HEK293 (cell line): Measurements from ENCODE around the gene ZNF280A.

Experiments
- CTCF ChIA-PET: fragments of 350-600 bp; formaldehyde crosslinking; extraction: SDS; loops from one replicate; lab custom pipeline; 2021; ENCODE audit warnings: antibody characterized with exemption; lab: Yijun Ruan, JAX
- POLR2A ChIA-PET: fragments of 300-600 bp; formaldehyde crosslinking; extraction: SDS; loops from one replicate; lab custom pipeline; 2020; ENCODE audit warnings: antibody characterized with exemption, inconsistent platforms; lab: Yijun Ruan, JAX
- H3K27ac ChIP-seq: fragments of 200-500 bp; sonication (Bioruptor generic); 2 replicates; pipeline ENCODE4 v1.5.1; 2014; ENCODE audit warnings: low read depth, low read length, control low read depth, inconsistent platforms; ENCODE audit errors: extremely low read depth
- H3K36me3 ChIP-seq, 2 experiments: fragments of 200-500 bp in 1 of 2; sonication (Bioruptor generic) in 1 of 2; 1 replicate in 1 of 2; 2 replicates in 1 of 2; pipeline ENCODE4 v1.5.1; 2014 to 2017; ENCODE audit warnings: inconsistent platforms in 2 of 2, low read length in 2 of 2; ENCODE audit not compliant: control insufficient read depth in 2 of 2, insufficient read depth in 1 of 2
- H3K4me1 ChIP-seq: fragments of 200-500 bp; sonication (Bioruptor generic); 2 replicates; pipeline ENCODE4 v1.5.1; 2014; ENCODE audit warnings: mild to moderate bottlenecking, low read length, inconsistent platforms; ENCODE audit not compliant: control insufficient read depth, insufficient read depth
- H3K4me3 ChIP-seq: 2 replicates; pipeline ENCODE4 v1.5.1; 2011; ENCODE audit warnings: low read depth, mild to moderate bottlenecking, control low read depth, low read length, moderate library complexity
- H3K9me3 ChIP-seq: fragments of 200-500 bp; sonication (Bioruptor generic); 2 replicates; pipeline ENCODE4 v1.5.1; 2014; ENCODE audit warnings: low read depth, low read length, inconsistent platforms; ENCODE audit not compliant: control insufficient read depth, insufficient read depth
- GLIS1 ChIP-seq: fragments of 450-650 bp; formaldehyde crosslinking; IDR thresholded peaks from 2 replicates; pipeline ENCODE4 v1.5.1; 2016; ENCODE audit warnings: missing biosample characterization, missing genetic modification characterization
- KLF16 ChIP-seq: fragments of 450-650 bp; formaldehyde crosslinking; IDR thresholded peaks from 2 replicates; pipeline ENCODE4 v1.5.1; 2017; ENCODE audit warnings: missing biosample characterization, missing genetic modification characterization
- KLF9 ChIP-seq: fragments of 450-650 bp; formaldehyde crosslinking; IDR thresholded peaks from 2 replicates; pipeline ENCODE4 v1.5.1; 2016; ENCODE audit warnings: missing biosample characterization, missing genetic modification characterization, low read depth
- OSR2 ChIP-seq: fragments of 450-650 bp; formaldehyde crosslinking; IDR thresholded peaks from 2 replicates; pipeline ENCODE4 v1.5.1; 2016; ENCODE audit warnings: missing biosample characterization, missing genetic modification characterization
- SETDB1 ChIP-seq: IDR thresholded peaks from one replicate; pipeline ENCODE4 v1.6.1; 2017; ENCODE audit warnings: mild to moderate bottlenecking, low read length, moderate library complexity, mixed read lengths; ENCODE audit not compliant: insufficient read length
- YY2 ChIP-seq: fragments of 450-650 bp; formaldehyde crosslinking; IDR thresholded peaks from 2 replicates; pipeline ENCODE4 v1.5.1; 2016; ENCODE audit warnings: missing biosample characterization, missing genetic modification characterization
- ZBTB1 ChIP-seq: fragments of 450-650 bp; formaldehyde crosslinking; IDR thresholded peaks from 2 replicates; pipeline ENCODE4 v1.5.1; 2016; ENCODE audit warnings: missing biosample characterization, missing genetic modification characterization
- ZFP41 ChIP-seq: fragments of 450-650 bp; formaldehyde crosslinking; IDR thresholded peaks from 2 replicates; pipeline ENCODE4 v1.5.1; 2016; ENCODE audit warnings: missing biosample characterization, missing genetic modification characterization, borderline replicate concordance
- ZNF23 ChIP-seq: fragments of 450-650 bp; formaldehyde crosslinking; IDR thresholded peaks from 2 replicates; pipeline ENCODE4 v1.5.1; 2016; ENCODE audit warnings: missing biosample characterization, missing genetic modification characterization, borderline replicate concordance
- ZNF274 ChIP-seq, 2 experiments: fragments of 200-500 bp in 1 of 2; fragments of 450-650 bp in 1 of 2; sonication (Bioruptor generic) in 1 of 2; formaldehyde crosslinking in 1 of 2; IDR thresholded peaks; 2 replicates each; pipeline versions ENCODE4 v1.5.1 to v1.6.1; 2014 to 2016; ENCODE audit warnings: borderline replicate concordance in 1 of 2, inconsistent platforms in 1 of 2, low read length in 1 of 2, missing biosample characterization in 1 of 2, missing genetic modification characterization in 1 of 2
- ZNF423 ChIP-seq: fragments of 450-650 bp; formaldehyde crosslinking; IDR thresholded peaks from 2 replicates; pipeline ENCODE4 v1.5.1; 2016; ENCODE audit warnings: missing biosample characterization, missing genetic modification characterization
- ZNF473 ChIP-seq: fragments of 450-650 bp; formaldehyde crosslinking; IDR thresholded peaks from 2 replicates; pipeline ENCODE4 v1.5.1; 2017; ENCODE audit warnings: missing biosample characterization, missing genetic modification characterization
- ZNF585B ChIP-seq: fragments of 450-650 bp; formaldehyde crosslinking; IDR thresholded peaks from 2 replicates; pipeline ENCODE4 v1.5.1; 2016; ENCODE audit warnings: missing biosample characterization, missing genetic modification characterization
- ZNF626 ChIP-seq: fragments of 450-650 bp; sonication (Bioruptor Pico); formaldehyde crosslinking; IDR thresholded peaks from 2 replicates; pipeline ENCODE4 v1.5.1; 2018; ENCODE audit warnings: missing biosample characterization, missing genetic modification characterization, inconsistent platforms
- ZNF670 ChIP-seq: fragments of 450-650 bp; formaldehyde crosslinking; IDR thresholded peaks from 2 replicates; pipeline ENCODE4 v1.5.1; 2016; ENCODE audit warnings: missing biosample characterization, missing genetic modification characterization, low read depth
- ZNF747 ChIP-seq: fragments of 450-650 bp; formaldehyde crosslinking; IDR thresholded peaks from 2 replicates; pipeline ENCODE4 v1.5.1; 2016; ENCODE audit warnings: missing biosample characterization, missing genetic modification characterization
- ZNF837 ChIP-seq: fragments of 450-650 bp; formaldehyde crosslinking; IDR thresholded peaks from 2 replicates; pipeline ENCODE4 v1.5.1; 2016; ENCODE audit warnings: missing biosample characterization, missing genetic modification characterization
- TF ChIP-seq, protein P1 (sequence below): fragments of 450-650 bp; formaldehyde crosslinking; IDR thresholded peaks from 2 replicates; pipeline ENCODE4 v1.5.1; 2016; ENCODE audit warnings: missing biosample characterization, missing genetic modification characterization, low read depth
- TF ChIP-seq, protein P2 (sequence below): fragments of 450-650 bp; formaldehyde crosslinking; IDR thresholded peaks from 2 replicates; pipeline ENCODE4 v1.5.1; 2016; ENCODE audit warnings: missing biosample characterization, missing genetic modification characterization, borderline replicate concordance

ZNF280A gene, protein sequence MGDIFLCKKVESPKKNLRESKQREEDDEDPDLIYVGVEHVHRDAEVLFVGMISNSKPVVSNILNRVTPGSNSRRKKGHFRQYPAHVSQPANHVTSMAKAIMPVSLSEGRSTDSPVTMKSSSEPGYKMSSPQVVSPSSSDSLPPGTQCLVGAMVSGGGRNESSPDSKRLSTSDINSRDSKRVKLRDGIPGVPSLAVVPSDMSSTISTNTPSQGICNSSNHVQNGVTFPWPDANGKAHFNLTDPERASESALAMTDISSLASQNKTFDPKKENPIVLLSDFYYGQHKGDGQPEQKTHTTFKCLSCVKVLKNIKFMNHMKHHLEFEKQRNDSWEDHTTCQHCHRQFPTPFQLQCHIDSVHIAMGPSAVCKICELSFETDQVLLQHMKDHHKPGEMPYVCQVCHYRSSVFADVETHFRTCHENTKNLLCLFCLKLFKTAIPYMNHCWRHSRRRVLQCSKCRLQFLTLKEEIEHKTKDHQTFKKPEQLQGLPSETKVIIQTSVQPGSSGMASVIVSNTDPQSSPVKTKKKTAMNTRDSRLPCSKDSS

DNA sequence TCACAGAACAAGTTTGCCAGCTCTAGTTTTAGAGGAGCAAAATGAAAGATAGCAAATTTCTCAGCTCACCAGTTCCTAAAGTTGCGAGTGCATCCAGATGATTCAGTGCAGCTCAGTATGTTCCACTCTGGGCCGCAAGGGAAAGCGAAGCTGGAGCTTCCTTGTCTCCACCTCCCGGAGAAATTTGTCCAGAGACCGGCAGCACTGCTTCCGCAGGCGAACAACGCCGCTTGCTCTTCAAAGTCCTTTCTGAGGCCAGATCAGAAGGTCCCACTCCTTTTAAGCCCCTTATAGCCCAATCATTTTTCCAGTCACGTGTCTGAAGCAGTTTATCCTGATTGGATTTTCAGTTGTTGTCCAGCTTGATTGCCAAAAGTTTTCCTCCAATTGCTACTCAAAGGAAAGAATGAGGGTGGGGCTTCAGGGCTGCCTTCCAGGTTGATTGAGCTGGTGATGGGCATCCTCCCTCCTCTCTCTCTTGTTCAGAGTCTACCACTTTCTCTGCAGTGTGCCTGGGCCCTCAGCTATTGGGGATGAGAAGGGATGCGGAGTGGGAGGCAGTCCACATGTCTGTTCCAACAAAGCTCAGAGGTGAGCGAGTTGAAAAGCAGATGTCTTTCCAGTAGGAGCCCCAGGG lies at the start of gene ZNF280A:
Gene ZNF280A, minus strand, starts transcription at position 251 of the 637 bp plus-strand sequence. CDS start 4,640 bp downstream, outside the sequence.
- H3K36me3 ChIP-seq: no peaks in the 10 kb centered on the region
- CTCF ChIA-PET: interaction anchor here (0.5 to 2.0 kb wide), 9 partner anchors 11 to 582 kb away, joined by 3 to 13 read pairs (median 3); partner anchors contain the start of genes PRAME and ZNF280B
- POLR2A ChIA-PET: interaction anchor here (1.9 kb wide), 1 partner anchor 11 kb away, joined by 10 read pairs; the partner anchor contains the start of gene ZNF280B
- H3K4me1 ChIP-seq: no peaks in the 10 kb centered on the region
- TF ChIP-seq ZNF747 (no peak), SETDB1 (peak; percentile 21)
- H3K9me3 ChIP-seq: no peaks in the 10 kb centered on the region
- H3K4me3 ChIP-seq: no peak within 1 kb of the TSS
- no peak within 1 kb of the TSS for H3K27ac ChIP-seq

DNA sequence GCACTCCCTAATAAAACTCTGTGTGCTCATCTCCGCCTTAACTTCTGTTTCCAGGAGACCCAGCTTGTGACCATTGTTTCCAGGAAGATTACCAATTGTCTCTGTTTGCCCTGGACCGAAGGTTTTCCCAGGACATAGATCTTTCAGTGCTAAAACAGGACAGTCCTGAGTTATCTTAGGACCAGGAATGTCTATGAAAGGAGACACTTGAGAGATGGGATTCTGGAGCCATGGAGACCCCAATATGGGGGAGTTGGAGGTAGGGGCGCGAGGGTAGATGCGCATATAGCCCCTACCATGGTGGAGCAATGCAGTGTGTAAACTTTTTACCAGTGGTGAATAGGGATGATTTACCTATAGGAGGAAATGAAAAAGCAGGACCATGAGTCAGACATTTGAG lies 49.1 kb upstream of the ZNF280A start:
- H3K27ac ChIP-seq: no peak overlapping the region
- H3K4me1 ChIP-seq: no peaks in the 10 kb centered on the region
- H3K4me3 ChIP-seq: no peak overlapping the region
- POLR2A ChIA-PET: no interaction called here
- no peaks in the 10 kb centered on the region for H3K9me3 ChIP-seq
- no peaks in the 10 kb centered on the region for H3K36me3 ChIP-seq
- no peak for TF ChIP-seq ZNF585B (tag by site-specific recombination)
- TF ChIP-seq ZNF670 (tag by site-specific recombination): no peak
- no peak for TF ChIP-seq ZNF423 (tag by site-specific recombination)
- TF ChIP-seq, protein P1, sequence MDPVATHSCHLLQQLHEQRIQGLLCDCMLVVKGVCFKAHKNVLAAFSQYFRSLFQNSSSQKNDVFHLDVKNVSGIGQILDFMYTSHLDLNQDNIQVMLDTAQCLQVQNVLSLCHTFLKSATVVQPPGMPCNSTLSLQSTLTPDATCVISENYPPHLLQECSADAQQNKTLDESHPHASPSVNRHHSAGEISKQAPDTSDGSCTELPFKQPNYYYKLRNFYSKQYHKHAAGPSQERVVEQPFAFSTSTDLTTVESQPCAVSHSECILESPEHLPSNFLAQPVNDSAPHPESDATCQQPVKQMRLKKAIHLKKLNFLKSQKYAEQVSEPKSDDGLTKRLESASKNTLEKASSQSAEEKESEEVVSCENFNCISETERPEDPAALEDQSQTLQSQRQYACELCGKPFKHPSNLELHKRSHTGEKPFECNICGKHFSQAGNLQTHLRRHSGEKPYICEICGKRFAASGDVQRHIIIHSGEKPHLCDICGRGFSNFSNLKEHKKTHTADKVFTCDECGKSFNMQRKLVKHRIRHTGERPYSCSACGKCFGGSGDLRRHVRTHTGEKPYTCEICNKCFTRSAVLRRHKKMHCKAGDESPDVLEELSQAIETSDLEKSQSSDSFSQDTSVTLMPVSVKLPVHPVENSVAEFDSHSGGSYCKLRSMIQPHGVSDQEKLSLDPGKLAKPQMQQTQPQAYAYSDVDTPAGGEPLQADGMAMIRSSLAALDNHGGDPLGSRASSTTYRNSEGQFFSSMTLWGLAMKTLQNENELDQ (tag by site-specific recombination): no peak
- CTCF ChIA-PET: interaction anchor here (0.6 to 0.9 kb wide), 3 partner anchors 10 to 458 kb away, joined by 3 to 4 read pairs (median 3); no protein-coding TSS in a partner anchor

DNA sequence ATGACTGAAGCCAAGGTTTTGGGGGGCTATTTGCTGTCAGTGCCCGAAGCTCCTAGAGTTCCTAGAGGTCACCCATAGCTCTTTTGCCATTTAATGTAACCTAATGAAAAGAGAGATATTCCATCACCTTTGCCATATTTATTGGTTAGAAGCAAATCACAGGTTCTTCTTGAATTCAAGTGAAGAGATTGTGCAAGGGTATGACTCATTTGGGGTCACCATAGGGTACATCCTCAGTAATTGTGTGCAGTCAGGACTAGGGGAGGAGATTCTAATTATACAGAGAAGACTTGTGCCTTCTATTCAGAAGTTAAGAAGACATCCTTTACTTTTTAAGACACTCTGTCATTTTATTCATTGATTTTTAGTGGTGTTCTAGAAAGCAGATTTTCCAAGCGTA lies 45.9 kb upstream of the ZNF280A start:
- H3K36me3 ChIP-seq: no peaks in the 10 kb centered on the region
- POLR2A ChIA-PET: no interaction called here

More for the DNA sequence above, 45.9 kb upstream of the ZNF280A start:
- no peaks in the 10 kb centered on the region for H3K9me3 ChIP-seq
- TF ChIP-seq YY2 (no peak), KLF9 (tag by site-specific recombination) (no peak), OSR2 (tag by site-specific recombination) (no peak), ZNF473 (tag by site-specific recombination) (no peak), ZNF837 (tag by site-specific recombination) (no peak), ZNF626 (tag by site-specific recombination) (no peak), ZNF423 (tag by site-specific recombination) (no peak), GLIS1 (tag by site-specific recombination) (no peak), ZFP41 (no peak), ZBTB1 (tag by site-specific recombination) (no peak), ZNF23 (tag by site-specific recombination) (no peak), ZNF585B (tag by site-specific recombination) (no peak), ZNF274 (IDR thresholded peaks at IDR 0.05; ENCODE audit: low read length) (no peak), ZNF274 (tag by site-specific recombination; IDR thresholded peaks at IDR 0.05; ENCODE audit: borderline replicate concordance) (no peak), KLF16 (no peak)
- TF ChIP-seq, protein P2, sequence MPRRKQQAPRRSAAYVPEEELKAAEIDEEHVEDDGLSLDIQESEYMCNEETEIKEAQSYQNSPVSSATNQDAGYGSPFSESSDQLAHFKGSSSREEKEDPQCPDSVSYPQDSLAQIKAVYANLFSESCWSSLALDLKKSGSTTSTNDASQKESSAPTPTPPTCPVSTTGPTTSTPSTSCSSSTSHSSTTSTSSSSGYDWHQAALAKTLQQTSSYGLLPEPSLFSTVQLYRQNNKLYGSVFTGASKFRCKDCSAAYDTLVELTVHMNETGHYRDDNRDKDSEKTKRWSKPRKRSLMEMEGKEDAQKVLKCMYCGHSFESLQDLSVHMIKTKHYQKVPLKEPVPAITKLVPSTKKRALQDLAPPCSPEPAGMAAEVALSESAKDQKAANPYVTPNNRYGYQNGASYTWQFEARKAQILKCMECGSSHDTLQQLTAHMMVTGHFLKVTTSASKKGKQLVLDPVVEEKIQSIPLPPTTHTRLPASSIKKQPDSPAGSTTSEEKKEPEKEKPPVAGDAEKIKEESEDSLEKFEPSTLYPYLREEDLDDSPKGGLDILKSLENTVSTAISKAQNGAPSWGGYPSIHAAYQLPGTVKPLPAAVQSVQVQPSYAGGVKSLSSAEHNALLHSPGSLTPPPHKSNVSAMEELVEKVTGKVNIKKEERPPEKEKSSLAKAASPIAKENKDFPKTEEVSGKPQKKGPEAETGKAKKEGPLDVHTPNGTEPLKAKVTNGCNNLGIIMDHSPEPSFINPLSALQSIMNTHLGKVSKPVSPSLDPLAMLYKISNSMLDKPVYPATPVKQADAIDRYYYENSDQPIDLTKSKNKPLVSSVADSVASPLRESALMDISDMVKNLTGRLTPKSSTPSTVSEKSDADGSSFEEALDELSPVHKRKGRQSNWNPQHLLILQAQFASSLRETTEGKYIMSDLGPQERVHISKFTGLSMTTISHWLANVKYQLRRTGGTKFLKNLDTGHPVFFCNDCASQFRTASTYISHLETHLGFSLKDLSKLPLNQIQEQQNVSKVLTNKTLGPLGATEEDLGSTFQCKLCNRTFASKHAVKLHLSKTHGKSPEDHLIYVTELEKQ (tag by site-specific recombination): no peak
- no peak overlapping the region for H3K4me3 ChIP-seq
- CTCF ChIA-PET: interaction anchor here (0.6 to 5.1 kb wide), 2 partner anchors 11 to 122 kb away, joined by 3 to 37 read pairs; no protein-coding TSS in a partner anchor
- H3K27ac ChIP-seq: no peak overlapping the region
- H3K4me1 ChIP-seq: no peaks in the 10 kb centered on the region
